GM18520 (cell line): ENCODE measurements around the gene NFX1.

Source experiments
- ATAC-seq: cut with Tn5 transposase; IDR thresholded peaks from one replicate; pipeline ENCODE4 v1.9.1; 2021; ENCODE audit not compliant: unreplicated experiment

NFX1 gene

DNA sequence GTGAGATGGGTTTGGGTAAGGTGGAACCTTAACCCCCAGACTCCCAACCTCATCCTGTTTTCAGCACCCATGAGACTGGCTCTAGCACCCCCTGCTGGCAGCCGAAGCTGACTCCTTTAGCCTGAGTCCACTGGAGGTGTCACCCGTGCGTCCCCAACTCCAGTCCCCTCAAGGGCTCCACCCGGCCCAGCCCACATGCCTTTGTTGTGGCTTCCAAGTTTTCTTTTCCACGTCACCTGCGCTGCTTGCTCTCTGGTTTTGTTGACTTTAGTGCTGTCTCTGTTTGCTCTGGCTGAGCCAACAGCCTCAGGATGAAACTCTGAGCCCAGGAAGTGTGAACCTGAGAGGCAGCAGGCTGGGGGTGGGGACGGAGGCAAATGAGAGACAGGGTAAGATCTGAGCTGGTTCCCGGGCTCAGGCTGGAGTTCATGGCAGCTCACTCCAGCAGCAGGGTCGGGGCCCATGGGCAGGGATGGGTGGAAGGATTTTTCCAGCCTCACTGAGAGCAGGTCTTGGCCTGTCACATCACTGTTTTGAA lies 125.3 kb downstream of the NFX1 start:
- ATAC-seq, result no peak

DNA sequence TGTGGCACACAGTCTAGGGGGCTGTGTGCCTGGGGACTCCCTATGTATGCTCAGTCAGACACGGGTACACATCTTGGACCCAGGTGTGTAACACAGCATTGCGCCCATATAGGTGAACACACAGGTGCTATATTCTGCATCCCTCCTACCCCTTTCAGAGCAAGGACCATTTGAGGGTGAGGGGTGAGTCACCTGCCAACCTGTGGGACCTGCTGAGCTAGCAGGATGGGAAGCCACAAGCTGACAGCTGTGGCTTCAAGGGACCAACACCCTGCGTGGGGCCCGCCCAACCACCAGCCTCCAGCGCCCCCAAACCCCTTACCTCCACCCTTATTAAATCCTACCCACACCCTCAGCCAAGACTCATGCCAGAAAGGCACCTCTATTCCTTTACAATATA lies 126.7 kb downstream of the NFX1 start:
- no peak for ATAC-seq

- ATAC-seq, result no peak
Observed at GRCh38 chr9:33418090-33418489, 127.8 kb downstream of the NFX1 start.

DNA sequence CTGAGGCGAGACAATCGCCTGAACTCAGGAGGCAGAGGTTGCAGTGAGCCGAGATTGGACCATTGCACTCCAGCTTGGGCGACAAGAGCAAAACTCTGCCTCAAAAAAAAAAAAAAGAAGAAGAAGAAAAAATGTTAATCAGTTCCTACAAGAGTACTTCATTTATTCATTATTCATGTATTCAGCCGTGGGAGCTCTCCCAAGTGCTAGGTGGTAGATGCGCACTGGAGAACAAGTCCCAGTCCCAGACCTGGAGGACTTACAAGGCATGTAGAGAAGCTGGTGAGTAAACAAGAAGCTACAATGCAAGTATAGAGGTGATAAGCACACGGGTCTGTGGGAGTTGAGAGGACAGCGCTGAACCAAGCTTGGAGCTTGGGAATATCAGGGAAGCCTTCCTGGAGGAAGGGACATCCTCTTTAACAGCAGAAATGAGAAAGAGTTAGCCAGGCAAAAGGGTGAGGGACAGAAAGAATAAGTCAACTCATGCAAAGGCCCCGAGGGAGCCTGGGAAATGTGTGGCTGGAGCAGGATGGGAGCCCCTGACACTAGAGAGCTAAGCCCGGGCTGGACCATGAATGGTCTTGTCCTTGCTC lies 129.5 kb downstream of the NFX1 start:
- no peak for ATAC-seq
